ENCODE results near the gene MAJIN.

DNA sequence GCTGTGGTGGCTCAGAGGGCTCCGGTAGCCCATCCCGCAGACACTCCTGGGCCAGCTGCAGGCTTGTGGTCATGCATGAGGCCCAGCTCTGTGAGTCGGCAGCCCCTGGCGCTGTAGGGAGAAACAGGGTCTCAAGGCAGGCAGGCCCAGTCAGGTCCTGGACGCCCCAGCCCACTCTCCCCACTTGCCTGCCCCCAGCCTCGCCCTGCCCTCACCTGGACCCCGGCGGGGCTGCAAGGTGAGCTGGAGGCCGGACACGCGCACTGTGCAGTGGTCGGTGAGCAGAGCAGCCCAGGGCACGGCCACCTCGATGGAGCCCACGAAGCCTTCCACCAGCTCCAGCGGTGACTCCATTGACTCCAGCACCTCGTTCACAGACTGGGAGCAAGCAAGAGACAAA, 57.8 kb downstream of the MAJIN start:
- TF ChIP-seq EP300 (IDR thresholded peaks at IDR 0.05; ENCODE audit: low read length) (no peak), MYBL2 (IDR thresholded peaks at IDR 0.05; ENCODE audit: low read depth) (no peak), MYBL2 (CRISPR knock-in tag; IDR thresholded peaks at IDR 0.05; ENCODE audit: borderline replicate concordance) (no peak), TAF1 (IDR thresholded peaks at IDR 0.05; ENCODE audit: control insufficient read depth, extremely low read depth, insufficient read depth, low read length, severe bottlenecking) (no peak)

All from K562 (cell line).